HG03442 (cell line): ENCODE data around the gene FOXA3.
"Not testable (repeated sequence)": the region's sequence is repeated elsewhere in the genome, so short reads cannot be mapped to it uniquely, and the experiment has no call there.

Source experiments
- ATAC-seq: cut with Tn5 transposase; IDR thresholded peaks from one replicate; pipeline ENCODE4 v1.9.1; 2021; ENCODE audit warnings: mild to moderate bottlenecking, moderate library complexity; ENCODE audit not compliant: unreplicated experiment

The FOXA3 gene

DNA sequence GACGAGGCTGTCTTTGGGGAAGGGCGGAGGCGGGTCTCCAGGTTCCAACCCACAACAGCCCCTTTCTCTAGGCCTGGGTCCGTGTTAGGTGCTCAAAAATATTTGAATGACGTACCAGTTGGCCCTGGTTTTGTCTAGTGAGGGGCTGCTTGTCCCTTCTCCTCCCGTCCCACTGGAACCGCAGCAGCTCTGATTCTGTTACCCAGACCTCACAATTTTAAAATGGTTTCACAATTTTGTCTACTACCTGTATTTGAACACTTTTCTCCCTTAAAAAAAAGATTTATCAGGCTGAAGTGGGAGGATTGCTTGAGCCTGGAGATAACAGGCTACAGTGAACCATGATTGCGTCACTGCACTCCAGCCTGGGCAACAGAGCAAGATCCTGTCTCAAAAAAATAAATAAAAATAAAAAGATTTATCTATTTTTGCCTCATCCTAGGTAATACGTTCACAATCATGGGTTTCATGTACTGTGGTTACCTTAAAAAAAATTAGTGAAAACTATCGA is 23.1 kb downstream of the FOXA3 start:
- no peak for ATAC-seq

DNA sequence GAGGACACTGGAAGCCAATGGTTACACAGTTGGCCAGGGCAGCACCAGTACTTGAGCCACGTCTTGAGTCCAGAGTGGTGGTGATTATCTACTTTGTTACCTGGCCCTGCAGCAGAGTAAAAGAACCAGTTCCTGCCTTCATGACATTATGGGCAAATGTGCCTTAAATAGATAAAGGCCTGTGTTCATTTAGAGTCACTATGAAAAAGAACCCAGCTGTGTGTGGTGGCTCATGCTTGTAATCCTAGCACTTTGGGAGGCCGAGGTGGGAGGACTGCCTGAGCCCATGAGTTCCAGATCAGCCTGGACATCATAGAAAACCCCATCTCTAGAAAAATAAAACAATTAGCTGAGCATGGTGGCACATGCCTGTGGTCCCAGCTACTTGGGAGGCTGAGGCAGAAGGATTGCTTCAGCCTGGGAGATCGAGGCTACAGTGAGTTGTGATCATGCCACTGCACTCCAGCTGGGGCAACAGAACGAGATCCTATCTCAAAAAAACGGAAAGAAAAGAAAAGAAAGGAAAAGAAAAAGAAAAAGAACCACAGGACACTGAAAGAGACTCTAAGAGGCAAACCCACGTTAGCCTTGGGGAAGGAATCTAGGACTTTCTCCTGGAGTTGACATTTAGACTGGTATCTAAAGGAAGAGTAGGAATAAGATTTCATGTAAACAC is 25.2 kb downstream of the FOXA3 start:
- no peak for ATAC-seq

DNA sequence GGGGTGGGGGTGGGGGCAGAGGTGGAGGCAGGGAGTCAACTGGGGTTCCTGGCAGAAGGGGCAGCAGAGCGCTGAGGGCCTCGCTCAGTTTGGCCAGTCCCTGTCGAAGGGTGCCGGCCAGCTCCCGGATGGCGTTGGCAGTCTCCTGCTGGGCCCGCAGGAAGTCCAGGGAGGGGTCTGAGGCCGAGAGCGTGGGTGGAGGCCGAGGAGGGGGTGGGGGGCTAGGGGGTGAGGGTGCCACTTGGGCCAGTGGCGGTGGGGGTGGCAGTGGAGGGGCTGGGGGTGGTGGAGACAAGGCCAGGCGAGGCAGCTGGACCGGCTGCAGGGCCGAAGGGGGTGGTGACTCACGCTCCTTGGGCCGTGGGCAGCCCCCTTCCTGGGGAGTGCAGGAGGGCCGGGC is 26.8 kb downstream of the FOXA3 start:
- no peak for ATAC-seq

DNA sequence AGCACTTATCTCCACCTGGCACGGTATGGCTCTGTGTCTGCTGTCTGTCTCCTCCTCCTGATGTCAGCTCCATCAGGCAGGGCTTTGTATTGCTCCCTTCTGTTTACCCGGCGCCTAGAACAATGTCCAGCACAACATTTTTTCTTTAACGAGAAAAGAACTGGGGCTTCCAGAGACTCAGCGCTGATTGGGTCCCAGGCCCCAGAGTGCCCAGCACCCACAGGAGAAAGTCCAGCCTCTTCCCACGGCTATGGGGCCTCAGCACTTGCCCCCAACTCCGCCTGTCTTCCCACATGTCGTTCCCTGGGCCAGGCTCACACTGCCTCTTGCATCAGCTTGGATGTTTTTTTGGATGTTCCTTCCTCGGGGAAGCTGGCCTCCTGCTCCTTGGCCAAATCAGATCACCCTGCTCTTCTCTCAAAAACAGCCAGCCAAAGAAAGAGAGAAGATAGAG is 31.4 kb downstream of the FOXA3 start:
- ATAC-seq, result no peak

DNA sequence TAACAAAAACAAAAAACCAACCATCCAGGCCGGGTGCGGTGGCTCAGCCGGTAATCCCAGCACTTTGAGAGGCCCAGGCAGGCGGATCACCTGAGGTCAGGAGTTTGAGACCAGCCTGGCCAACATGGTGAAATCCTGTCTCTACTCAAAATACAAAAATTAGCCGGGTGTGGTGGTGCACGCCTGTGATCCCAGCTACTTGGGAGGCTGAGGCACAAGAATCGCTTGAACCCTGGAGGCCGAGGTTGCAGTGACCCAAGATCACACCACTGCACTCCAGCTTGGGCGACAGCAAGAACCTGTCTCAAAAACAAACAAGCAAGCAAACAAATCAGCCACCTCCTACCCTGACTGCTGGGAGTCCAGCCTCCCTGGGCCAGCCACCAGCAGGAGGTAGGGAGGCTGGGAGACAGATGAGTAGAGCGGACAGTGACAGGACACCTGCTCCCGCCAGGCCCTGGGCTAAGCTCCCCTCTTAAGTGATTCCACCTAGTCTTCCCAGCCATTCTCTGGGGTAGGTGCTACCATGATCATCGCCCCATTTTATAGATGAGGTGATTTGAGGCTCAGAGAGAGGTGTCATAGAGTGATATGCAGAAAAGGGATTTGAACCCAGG is 32.0 kb downstream of the FOXA3 start:
- not testable (repeated sequence) for ATAC-seq

DNA sequence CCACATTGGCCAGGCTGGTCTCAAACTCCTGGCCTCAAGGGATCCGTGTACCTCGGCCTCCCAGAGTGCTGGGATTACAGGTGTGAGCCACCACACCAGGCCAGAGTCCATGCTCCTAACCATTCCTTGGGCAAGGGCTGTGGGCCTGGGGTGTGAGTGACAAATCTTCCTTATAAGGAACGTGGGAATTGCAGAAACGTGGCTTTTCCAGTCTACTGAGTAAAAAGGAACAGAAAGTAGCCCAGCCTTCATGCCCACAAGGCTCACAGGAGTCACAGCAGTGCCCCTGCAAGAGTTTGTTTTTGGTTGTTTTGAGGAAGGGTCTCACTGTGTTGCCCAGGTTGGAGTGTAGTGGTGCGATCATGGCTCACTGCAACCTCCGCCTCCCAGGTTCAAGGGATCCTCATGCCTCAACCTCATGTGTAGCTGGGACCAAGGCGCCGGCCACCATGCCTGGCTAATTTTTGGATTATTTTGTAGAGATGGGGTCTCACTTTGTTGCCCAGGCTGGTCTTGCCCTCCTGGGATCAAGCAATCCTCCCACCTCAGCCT is 33.2 kb downstream of the FOXA3 start:
- no peak for ATAC-seq

GRCh38 chr19:45899253-45899652 is 35.1 kb downstream of the FOXA3 start:
- no peak for ATAC-seq

DNA sequence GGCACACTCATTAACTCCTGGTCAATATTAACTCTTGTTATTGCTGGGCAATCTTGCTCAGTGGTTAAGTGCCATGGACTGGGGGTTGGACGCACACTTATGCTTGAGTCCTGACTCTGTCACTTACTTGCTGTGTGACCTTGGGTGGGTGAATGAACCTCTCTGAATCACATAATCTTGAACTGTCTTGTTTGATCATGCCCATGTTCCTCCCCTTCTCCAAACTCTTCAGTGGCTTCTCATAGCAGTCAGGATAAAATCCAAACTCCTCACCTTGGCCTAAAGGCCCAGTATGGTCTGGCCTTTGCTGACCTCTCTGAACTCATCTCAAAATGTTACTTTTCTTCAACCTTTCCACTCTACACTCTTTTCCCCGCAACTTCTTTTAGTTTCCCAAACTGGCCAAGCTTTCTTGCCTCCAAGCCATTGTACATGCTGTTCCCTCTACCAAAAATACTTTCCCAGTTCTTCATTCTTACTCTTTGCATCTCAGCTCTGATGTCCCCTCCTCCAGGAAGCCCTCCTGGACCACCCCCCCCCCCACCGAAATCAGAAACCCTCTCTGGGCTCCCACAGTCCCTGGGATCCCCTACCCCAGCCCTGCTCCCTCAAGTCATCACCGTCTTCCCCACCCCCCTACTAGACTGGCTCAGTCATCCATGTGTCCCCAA is 35.9 kb downstream of the FOXA3 start:
- ATAC-seq, result no peak

GRCh38 chr19:45900738-45901431 is 36.8 kb downstream of the FOXA3 start:
- ATAC-seq, result no peak

DNA sequence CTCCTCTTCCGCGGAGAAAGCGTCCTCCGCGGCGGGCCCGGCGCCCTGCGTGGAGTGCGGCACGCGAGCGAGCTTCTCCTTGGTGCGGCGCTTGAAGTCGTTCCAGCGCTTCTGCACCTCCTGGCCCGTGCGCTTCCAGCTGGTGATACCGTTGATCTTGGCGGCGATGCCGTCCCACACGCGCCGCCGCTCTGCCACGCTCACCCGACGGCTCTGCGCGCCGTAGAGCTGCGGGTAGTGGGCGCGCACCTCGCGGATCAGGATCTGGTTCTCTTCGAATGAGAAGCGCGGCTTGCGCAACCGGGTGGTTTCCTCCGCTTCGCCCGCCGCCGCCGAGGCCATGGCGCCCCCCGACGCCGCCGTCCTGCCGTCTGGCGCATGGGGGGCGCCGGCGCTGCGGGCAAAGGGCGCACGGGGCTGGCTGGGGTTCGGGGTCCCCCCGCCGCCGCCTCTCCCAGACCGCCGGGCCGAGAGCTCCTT is 37.3 kb downstream of the FOXA3 start:
- ATAC-seq, result no peak

- no peak for ATAC-seq
Observed at GRCh38 chr19:45901912-45902650, 38.0 kb downstream of the FOXA3 start, which contains the start of gene MYPOP. MYPOP (minus strand) TSS chr19:45902613; CDS start chr19:45901773, 840 bp downstream.

DNA sequence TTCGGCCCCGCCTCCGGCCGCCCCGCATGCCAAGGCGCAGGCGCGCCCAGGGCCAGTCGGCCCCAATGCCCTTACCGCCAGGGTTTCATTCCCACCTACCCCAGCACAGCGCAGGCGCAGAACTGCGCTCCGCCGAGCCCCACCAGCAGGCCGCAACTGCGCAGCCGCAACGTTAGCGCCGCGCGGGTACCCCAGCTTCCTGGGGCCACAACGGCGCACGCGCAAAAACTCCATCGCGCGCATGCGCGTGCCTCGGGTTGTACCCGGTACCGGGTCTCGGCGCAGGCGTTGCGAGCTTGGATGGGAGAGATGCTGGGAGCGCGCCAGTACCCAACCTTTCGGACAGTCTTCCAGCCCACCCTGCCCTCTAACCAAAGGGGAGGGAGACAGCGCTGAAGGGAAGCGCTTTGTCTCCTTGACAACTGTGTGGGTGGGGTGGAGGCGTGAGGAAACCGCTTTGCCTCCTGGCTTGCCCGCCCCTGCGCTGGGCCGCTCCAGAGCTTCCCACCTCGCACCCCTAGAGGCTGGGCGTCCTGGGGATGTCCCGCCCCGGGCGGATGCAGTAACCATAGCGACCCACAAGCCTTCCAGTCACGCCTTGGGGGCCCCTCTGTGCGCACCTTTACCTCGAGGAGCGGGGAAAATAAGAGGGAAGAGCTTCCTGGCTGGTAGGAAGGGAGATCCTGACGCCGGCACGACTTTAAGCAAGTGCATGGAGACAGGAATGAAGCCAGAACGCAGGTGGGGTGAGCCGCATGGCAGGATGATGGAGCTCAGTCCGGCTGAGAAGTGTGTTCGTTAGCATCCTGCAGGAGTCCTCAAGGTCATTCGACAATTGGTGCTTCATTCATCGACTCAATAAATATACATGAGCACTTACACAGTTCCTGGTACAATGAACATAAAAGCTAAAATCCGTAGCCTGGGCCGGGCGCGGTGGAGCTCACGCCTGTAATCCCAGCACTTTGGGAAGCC is 38.8 kb downstream of the FOXA3 start:
- ATAC-seq, result peak; percentile 90

- ATAC-seq, result no peak
Observed at GRCh38 chr19:45905011-45905410, 40.9 kb downstream of the FOXA3 start.

DNA sequence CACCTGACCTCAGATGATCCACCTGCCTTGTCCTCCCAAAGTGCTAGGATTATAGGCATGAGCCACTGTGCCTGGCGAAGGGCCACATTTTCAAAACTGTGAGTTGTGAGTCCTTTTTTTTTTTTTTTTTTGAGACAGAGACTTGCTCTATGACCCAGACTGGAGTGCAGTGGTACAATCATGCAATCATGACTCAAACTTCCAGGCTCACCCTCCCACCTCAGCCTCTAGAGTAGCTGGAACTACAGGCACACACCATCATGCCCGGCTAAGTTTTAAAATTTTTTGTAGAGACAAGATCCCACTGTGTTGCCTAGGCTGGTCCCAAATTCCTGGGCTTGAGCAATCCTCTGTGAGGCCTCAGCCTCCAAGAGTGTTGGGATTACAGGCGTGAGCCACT is 42.1 kb downstream of the FOXA3 start:
- no peak for ATAC-seq

DNA sequence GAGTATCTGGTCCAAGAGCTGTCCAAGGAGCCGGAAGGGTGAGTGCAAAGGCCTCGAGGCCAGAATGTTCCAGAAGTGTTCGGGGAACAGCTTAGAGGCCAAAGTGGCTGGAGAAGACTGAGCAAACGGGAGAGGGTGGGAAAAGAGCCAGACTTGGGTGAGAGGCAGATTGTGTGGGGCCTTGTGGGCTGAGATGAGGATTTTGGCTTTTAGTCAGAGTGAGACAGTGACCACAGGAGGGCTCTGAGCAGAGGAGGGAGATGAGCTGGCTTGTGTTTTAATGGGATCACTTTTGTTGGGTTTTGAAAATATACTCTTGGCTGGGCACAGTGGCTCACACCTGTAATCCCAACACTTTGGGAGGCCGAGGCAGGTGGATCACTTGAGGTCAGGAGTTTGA is 44.8 kb downstream of the FOXA3 start:
- ATAC-seq, result no peak

DNA sequence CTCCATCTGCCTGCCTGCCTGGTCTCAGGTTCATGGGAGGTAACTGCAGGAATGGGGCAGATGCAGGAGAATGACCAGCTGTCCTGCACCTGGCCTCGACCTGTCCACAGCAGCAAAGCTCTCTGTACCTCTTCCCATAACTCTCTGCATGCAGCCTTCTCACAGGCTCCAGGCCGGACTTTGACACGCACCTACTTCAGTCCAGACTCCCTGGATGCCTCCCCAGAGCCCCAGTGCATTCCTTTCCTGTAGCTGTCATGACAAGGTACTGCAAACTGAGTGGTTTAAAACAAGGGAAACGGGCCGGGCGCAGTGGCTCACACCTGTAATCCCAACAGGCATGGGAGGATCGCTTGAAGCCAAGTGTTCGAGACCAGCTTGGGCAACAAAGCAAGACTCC is 47.2 kb downstream of the FOXA3 start:
- ATAC-seq, result no peak

- ATAC-seq, result no peak
Observed at GRCh38 chr19:45913874-45914830, 50.0 kb downstream of the FOXA3 start, which contains the start of gene NANOS2. NANOS2 (minus strand) TSS chr19:45914778; CDS start chr19:45914693, 85 bp downstream.
